ENCODE results near the gene POGZ.
A peak's percentile ranks its signal among the peaks of the same experiment; 100 is the strongest.
"Not testable (repeated sequence)": the region's sequence is repeated elsewhere in the genome, so short reads cannot be mapped to it uniquely, and the experiment has no call there.

POGZ gene

DNA sequence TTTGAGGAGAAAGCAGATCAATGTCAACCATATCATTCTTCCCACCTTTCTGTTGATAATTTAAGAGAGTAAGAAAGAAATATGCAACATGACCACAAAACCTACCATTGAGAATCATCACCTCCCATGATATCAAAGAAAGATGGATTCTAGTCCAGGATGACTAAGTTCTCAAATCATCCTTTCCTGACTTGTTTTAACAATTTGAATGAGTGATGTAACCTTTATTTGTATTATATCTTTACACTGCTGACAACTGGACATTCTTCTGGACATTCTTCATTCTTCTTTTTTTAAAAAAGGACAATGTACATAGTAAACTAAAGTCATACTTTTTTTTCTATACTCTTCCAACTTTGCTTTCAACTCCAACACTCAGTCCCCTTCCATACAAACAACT, 50.4 kb downstream of the POGZ start:
- no peak for DNase-seq

DNA sequence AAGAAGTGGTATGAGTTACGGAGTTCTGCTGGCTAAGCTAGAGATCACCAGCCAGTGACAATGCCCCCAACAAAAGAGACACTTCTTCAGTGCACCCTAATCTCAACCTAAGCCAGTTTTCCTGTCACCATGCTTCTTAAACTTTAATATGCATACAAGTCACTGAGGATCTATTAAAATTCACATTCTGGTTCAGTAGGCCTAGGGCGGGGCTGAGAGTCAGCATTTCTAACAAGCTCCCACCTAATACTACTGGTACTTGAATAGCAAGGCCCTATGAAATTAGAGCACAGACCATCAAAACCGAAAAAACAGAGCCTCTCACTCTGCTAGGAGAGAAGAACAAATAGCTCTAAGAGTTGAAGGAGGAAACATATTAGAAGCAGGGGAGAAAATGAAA, 52.0 kb downstream of the POGZ start:
- DNase-seq: no peak

DNA sequence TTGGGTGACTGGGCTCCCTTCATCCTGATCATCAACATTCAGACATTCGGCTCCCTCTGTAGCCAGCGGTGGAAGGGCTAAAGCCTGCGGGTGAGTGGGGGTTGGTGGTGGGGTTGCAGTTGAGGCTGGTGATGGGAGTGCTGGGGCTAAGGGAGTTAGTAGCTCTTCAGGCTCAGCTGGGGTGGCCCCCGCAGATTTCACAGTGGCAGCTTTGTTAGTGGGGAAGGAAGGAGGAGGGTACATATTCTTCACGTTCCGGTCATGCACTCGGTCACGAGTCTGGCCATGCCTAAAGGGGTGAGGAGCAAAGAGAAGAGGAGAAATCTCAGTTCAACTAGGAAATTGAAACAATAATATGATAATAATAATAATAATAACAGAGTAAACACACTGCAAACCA, 53.1 kb downstream of the POGZ start:
- no peak for DNase-seq

DNA sequence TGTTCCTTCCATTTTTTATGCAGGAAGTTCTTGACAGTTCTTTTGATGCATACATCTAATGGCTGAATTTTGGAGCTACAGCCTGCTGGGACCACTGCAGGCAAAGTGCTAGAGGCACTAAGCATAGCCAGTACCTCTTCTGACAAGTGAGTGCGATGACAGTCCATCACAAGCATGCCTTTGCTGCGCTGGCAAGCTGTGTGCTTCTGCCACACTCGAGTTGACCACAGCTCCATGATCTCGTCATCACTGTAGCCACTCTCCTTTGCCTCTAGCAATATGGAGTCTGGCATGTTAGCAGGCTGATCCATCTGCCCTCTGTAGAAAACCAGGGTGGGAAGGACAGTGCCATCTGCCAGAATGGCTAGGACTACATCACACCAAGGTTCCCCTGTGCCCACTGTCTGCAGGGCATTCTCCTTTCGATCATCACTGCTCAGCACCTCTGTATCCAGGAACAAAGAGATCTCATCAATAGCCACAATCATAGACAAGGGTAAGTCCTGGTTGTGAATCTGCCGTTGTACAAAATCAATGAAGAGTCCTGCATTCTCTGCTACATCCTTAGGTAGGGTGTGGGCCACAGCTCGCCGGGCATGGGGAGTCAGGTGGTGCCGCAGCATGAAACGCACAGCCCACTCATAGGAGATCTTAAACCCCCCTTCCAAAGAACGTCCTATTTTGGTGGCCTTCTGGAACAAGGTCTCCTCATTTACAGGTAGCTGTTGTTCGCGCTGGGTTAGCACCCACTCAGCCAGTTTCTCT, 53.9 kb downstream of the POGZ start:
- no peak for DNase-seq

DNA sequence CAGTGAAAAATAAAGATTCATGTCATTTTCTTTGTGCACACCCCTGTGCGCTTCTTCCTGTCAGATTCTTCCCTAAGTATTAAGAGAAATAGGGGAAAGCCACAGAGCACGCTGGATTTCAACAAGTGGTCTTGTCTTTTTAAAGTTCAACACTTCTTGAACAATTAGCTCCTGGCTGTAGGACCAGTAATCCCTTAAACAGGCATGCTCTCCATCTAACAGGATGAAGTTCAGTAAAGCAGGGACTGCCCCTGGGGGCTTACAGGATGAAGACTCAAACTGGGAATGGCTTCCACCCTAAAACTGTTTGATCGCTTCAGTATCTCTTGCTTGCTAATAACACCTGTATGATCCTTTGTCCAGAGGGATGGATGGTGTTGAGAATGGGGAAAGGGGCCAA, 55.7 kb downstream of the POGZ start:
- no peak for DNase-seq

DNA sequence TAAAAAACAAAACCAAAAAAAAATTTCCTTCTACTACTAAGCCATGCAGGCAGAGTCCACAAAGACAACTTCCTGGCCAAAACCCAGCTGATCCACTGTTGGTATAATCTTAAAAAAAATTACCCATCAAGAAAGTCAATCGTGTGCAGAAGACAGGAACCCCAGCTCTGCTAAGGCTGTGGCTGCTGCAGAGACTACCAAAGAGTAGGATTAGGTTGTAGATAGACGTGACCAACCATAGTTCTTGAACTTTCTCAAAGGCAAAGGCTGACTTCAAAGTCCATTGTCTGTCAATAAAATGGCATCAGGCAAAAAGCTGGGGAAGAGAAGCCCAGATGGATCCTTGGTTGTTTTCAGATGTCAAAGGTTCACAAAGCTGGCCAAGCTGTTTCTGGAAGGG, 56.5 kb downstream of the POGZ start:
- no peak for DNase-seq

DNA sequence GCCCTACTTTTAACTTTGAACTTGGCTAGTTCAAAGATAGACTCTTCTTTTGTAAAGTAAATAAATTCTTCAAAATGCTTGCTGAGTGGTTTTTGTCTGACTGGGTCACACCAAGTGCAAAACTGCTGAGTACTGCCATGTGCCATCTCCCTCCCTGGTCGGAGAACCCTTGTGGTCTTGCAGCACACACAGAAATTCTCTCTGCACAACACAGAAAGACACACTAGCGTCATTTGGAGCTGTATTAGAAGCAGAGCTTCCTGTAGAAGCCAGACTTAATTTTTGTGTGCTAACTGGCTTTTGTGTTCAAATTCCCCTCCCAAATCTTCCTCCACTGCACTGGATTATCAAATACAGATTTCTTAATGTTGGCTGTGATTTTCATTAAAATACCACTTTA, 57.4 kb downstream of the POGZ start:
- no peak for DNase-seq

DNA sequence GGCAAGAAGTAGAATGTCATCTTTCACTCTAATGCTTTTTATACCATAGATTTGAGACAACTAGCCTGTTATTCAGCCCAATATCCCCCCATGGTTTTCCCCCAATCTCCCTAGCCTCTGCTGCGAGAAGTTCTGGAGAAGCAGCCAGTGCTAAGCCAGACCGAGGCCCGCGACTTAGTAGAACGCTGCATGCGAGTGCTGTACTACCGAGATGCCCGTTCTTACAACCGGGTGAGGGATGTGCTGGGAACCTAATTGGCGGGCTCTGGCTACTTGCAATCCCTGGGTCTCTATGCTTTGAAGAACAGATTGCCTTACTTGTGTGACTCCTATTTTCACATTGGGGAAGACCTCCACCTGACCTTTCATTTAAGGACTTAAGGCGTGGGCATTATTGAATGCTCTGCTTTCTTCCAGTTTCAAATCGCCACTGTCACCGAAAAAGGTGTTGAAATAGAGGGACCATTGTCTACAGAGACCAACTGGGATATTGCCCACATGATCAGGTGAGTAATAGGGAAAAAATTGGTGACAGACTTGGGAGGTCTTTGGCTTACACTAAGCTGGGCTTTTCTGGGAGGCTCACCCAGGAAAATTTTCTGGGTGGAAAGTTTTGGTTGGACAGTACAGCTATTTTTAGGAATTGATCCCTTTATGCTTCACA, 58.0 kb downstream of the POGZ start:
- DNase-seq: no peak

DNA sequence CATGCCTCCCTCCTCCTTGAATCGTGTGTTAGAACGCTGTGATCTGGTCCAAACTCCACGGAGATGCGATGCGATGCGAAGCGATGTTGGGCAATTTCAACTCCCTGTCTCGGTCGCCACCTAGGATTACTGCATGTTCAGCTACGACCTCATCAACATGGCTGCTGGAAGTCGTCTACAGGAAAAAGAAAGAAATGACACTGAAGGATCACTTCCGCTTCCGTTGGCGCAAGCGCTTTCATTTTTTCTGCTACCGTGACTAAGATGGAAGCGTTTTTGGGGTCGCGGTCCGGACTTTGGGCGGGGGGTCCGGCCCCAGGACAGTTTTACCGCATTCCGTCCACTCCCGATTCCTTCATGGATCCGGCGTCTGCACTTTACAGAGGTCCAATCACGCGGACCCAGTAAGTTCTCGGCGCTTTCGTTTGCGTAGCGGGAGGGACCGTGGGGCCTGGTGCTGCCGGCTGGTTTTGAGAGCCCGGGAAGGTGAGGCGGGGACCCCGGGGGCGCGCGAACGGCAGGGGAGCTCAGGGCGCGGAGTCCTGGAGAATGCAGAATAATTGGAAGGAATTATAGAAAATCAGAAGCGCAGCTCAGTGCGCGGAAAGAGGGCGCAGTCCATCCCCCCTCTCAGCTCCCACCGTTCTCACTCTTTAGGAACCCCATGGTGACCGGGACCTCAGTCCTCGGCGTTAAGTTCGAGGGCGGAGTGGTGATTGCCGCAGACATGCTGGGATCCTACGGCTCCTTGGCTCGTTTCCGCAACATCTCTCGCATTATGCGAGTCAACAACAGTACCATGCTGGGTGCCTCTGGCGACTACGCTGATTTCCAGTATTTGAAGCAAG, 59.7 kb downstream of the POGZ start, which contains the start of gene PSMB4:
Gene PSMB4, plus strand, starts transcription at position 250 of the 848 bp plus-strand sequence. Its CDS starts 15 bp downstream, at position 265.
- DNase-seq: peak; percentile 79

DNA sequence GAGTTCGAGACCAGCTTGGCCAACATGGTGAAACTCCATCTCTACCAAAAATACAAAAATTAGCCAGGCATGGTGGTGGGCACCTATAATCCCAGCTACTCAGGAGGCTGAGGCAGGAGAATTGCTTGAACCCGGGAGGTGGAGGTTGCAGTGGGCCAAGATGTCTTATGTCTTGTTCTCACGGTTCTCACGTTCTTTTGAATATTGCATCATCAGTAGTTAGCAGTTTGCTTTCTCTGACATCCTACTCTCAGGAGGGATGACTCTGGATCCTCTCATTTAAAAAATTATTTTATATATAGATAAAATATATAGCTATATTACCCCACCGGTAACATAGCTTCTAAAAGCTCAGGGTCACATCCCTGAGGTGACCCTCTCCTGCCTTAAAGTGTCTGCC, 63.0 kb downstream of the POGZ start:
- not testable (repeated sequence) for DNase-seq

DNA sequence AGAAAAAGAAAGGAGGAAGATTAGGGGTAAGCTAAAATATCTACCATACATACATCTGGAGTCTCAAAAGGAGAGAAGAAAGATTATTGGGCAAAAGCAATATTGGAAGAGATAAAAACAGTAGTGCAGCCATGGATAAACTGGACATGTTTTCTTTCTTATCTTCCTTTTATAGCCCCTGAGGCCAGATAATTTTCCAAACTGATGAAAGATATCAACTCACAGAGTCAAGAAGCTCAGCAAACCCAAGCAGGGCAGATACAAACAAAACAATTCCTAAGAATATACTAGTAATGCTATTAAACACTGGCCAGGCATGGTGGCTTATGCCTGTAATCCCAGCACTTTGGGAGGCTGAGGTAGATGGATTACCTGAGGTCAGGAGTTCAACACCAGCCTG, 65.7 kb downstream of the POGZ start:
- DNase-seq: no peak

DNA sequence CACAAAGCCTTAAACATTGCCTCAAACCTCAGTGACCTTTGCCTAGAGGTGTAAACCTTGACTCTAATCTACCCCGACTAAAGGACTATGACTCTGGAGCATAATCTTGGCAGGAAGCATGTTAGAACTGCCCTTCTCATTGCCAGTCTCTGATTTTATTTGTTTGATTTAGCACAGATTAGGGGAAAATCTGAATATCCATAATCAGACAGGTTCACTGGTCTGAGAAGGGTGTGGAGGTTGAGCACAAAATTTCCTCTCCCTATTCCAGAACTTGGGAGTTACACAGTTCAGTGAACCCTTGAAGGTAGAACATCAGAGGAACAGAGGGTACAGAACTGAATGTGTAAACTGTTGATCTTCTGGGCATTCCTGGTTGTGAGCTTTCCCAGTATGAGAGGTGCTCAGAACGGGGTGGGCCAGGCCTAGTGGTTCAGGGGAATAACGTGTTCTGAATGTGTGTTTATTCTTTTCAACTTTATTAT, 68.2 kb downstream of the POGZ start:
- no peak for DNase-seq

DNA sequence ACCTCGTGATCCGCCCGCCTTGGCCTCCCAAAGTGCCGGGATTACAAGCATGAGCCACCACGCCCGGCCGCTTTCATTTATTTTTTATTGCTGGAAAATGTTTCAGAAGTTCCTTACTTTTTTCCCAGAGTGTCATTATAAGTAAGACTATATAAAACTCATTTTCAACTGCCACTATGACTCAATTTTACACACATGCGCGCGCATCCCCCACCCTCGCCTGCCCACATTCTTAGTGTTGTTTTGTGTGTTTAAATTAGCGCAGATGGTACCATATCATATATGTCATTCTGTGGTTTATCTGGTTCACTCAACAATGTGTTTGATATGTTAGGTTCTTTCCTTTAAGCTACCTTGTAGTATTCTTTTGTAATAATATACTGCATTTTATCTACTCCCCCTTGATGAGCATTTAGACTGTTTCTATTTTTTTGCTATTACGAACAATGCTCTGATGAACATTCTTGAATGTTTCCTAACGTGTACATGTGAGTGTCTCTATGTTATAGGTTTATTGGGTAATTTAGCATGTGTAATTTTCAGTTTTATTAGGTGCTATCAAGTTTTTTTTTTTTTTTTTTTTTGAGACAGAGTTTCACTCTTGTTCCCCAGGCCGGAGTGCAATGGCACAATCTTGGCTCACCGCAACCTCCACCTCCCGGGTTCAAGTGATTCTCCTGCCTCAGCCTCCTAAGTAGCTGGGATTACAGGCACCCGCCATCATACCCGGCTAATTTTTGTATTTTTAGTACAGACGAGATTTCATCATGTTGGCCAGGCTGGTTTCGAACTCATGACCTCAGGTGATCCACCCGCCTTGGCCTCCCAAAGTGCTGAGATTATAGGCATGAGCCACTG, 68.8 kb downstream of the POGZ start:
- DNase-seq: not testable (repeated sequence)

DNA sequence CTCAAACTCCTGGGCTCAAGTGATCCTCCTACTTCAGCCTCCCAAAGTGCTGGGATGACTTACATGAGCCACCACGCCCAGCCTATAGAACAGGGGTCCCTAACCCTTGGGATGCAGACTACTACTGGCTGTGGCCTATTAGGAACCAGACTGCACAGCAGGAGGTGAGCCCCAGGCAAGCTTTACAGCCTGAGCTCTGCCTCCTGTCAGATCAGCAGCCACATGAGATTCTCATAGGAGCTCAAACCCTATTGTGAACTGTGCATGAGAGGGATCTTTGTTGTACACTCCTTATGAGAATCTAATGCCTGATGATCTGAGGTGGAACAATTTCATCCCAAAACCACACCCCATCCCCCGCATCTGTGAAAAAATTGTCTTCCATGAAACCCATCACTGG, 73.3 kb downstream of the POGZ start:
- no peak for DNase-seq

DNA sequence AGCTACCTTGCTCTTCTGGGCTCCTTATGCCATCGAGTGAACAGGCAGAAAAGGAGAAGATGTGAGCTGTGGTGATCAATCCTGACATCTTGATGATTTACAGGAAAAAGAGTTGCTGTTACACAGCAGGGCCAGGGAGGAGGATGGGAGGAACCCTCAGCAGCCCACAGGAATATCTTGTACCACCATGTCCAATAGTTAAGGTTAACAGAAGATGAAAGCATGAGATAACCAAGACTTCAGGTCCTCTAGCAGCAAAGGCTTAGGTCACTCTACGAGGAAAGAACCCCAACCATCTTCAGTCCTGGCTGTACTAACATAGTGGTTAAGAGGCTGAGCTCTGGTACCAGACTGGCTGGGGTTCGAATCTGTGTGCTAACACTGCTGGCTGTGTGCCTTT, 74.7 kb downstream of the POGZ start:
- no peak for DNase-seq

DNA sequence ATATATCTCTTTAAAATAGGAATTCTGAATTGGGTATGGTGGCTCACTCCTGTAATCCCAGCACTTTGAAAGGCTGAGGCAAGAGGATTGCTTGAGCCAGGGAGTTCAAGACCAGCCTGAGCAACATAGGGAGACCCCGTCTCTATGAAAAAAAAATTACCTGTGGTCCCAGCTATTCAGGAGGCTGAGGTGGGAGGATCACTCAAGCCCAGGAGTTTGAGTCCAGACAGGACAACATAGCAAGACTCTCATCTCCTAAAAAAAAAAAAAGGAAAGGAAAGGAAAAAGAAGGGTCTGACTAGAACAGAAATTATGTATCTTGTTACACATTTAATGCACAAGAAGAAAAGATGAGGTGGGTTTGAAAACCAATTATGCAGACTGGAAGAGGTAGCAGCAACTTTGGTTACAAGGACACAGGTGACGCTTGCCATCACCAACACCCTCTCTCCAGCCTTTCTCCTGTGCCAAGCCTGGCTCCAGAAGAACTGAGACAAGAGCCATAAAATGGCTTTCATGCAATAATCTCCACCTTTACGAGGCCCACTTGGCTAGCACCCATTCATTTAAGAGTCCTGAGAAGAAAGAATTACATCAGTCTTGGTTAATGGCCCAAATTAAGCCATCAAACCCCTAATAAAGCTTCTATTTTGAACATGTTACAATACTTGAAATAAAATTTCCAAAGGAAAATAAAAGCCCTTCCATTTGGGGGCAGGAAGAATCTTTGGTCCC, 82.0 kb downstream of the POGZ start:
- DNase-seq: no peak

DNA sequence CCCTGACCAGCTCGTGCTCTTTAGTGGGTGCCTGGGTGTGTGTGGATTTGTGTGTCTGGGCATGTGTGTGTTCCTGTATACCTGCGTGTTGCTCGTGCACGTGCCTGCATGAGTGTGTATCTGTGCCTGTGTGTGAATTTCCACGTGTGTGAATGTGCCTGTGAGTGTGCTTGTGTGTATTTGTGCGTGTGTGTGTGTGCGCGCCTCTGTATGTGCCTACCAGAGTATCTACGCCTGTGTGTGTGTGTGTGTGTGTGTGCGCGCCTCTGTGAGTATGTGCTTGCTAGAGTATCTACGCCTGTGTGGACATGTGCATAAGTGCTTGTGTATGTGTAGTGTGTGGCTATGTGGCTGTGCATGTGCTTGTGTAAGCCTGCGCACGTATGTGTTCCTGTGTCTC, 86.1 kb downstream of the POGZ start:
- DNase-seq: no peak

DNA sequence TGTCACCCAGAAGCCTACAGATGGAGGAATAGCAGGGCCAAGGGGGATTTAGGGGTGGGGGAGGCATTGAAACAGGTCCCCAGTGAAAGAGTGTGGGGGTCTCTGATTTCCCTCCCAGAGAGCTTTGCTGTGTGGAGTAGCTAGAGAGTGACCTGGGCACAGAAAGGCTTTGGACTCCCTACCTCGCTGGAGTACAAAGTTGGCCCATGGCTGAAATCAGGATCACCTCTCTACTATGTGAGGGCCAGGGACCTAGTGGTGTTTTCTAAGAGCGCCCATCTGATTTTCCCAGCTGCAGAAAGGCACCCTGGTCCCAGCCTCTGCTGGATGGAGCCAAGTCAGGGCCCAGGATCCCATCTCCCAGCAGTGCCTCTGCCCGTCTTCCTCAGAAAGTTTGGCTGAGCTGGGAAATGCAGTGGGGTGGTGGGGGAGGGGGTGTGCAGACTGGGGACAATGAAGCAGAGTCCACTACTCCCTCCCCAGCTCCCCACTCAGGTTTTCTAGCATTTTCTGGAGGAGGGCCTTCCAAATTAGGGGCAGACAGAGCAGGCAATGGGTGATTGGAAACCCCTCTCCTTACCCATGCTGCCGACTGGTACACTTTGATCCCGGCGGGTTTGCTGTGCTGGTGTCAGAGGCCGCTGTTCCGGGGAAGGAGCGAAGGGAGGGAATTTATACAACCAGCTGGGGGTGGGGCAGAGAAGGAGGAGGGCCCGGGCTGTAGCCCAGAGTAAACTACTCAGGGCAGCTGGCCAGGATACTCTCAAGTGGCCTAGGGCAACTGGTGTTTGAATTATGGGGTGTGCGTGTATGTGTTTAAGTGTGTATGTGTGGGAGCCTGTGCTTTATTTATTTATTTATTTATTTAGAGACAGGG, 87.0 kb downstream of the POGZ start, which contains the start of gene SELENBP1:
Gene SELENBP1, minus strand, starts transcription at position 648 of the 877 bp plus-strand sequence. Its CDS starts 64 bp downstream, at position 584.
- DNase-seq: no peak

DNA sequence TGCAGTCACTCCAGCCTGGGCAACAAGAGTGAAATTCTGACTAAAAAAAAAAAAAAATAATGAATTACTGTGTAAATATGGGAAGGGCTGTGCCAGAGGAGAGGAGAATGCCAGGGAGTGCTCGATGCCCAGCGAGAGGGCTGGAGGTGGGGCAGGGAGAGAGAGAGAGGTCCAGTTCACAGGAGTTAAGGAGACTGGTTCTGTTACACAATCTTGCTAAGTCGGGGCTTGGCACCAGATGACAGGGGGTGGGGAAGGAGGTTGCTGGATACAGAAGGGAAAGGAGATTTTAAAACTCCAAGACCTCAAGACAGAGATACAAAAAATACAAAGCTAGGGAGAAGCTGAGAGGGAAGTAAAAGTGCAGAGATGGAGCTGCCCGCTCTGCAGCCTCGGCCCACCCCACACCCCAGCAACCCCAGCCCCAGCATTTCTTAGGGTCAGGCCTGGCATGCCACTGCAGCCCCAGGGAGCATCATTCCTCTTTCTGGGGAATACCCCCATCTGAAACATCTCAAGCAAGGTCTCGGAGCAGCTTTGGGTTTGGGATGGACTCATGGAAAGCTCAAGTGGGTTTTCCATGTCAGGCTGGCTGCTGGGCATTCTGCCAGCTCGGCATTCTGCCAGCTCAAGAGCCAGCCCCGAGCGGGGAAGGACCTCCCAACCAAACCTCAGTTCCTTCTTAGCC, 87.8 kb downstream of the POGZ start:
- DNase-seq: no peak
